K562 (cell line): ENCODE data around the gene OPA3. TPM values are rescaled to one million over a fixed set of nuclear protein-coding genes. Genes with fewer than 3 reads are reported as not detected.
A peak's percentile ranks its signal among the peaks of the same experiment; 100 is the strongest.

Experiments used
- CHD2 ChIP-seq: IDR thresholded peaks from 2 replicates; pipeline ENCODE4 v1.6.1; 2011; ENCODE audit warnings: low read depth, low read length
- ESRRA ChIP-seq: fragments of 450-650 bp; IDR thresholded peaks from 2 replicates; pipeline ENCODE4 v1.6.1; 2014; ENCODE audit warnings: low read depth, mild to moderate bottlenecking, moderate library complexity, borderline replicate concordance
- KLF6 ChIP-seq: fragments of 250-450 bp; sonication (Bioruptor Pico); IDR thresholded peaks from 2 replicates; pipeline ENCODE4 v1.4.0; 2020; ENCODE audit warnings: mild to moderate bottlenecking, moderate library complexity, borderline replicate concordance
- PML ChIP-seq: IDR thresholded peaks from 2 replicates; pipeline ENCODE4 v1.6.1; 2012; ENCODE audit warnings: low read length, inconsistent platforms
- POLR3G ChIP-seq: IDR thresholded peaks from 2 replicates; pipeline ENCODE4 v1.6.1; 2011; ENCODE audit not compliant: insufficient read length, insufficient replicate concordance; ENCODE audit errors: extremely low read depth
- TFAM ChIP-seq: fragments of 250-450 bp; sonication (Bioruptor Pico); conservative IDR thresholded peaks from 2 replicates; pipeline ENCODE4 v1.5.0; 2021; ENCODE audit warnings: mild to moderate bottlenecking, moderate library complexity
- polyA plus RNA-seq, 8 experiments: library from polyadenylated mRNA; depleted of rRNA in 4 of 8; stranded (reverse) in 5 of 8; unstranded in 3 of 8; fragments of >200 nt; fragmentation: Nextera tagmentation in 2 of 8; fragmentation: Illumina TruSeq in 1 of 8; extraction: Ambion mirVana in 2 of 8; extraction: Trizol in 1 of 8; gene quantifications; 2 replicates each; pipeline versions ENCODE4 v1.2.1 to v1.2.3, GENCODE V29; 2011 to 2014; ENCODE audit warnings: inconsistent platforms in 1 of 8, missing spikeins in 1 of 8
- total RNA-seq, 7 experiments: library from RNA; depleted of rRNA in 6 of 7; stranded (reverse); fragments of >200 nt in 6 of 7; fragmentation: Illumina TruSeq in 2 of 7; extraction: Trizol in 2 of 7; gene quantifications; 2 replicates each; pipeline versions ENCODE4 v1.2.1 to v1.2.3, GENCODE V29; 2011 to 2021; ENCODE audit warnings: low replicate concordance in 1 of 7
- TF ChIP-seq, protein P1 (sequence below): sonication (generic); formaldehyde crosslinking; IDR thresholded peaks from 2 replicates; pipeline ENCODE4 v1.8.0; 2022; ENCODE audit warnings: mild to moderate bottlenecking, missing genetic modification reagents
- TF ChIP-seq, protein P2 (sequence below), 2 experiments: fragments of 450-650 bp in 1 of 2; sonication (generic) in 1 of 2; formaldehyde crosslinking in 1 of 2; IDR thresholded peaks in 1 of 2; conservative IDR thresholded peaks in 1 of 2; 2 replicates each; pipeline versions ENCODE4 v1.6.1 to v1.8.1; 2016 to 2023; ENCODE audit warnings: mild to moderate bottlenecking in 2 of 2, moderate library complexity in 2 of 2, inconsistent platforms in 1 of 2, missing genetic modification reagents in 1 of 2
- TF ChIP-seq, protein P3 (sequence below): fragments of 250-450 bp; sonication (Bioruptor Pico); IDR thresholded peaks from 2 replicates; pipeline ENCODE4 v1.5.0; 2022; ENCODE audit warnings: mild to moderate bottlenecking
- TF ChIP-seq, protein P4 (sequence below): fragments of 200-800 bp; sonication (Bioruptor generic); IDR thresholded peaks from 2 replicates; pipeline ENCODE4 v1.6.1; 2017; ENCODE audit warnings: missing genetic modification characterization, missing compliant biosample characterization
- TF ChIP-seq, protein P5 (sequence below), 2 experiments: fragments of 450-650 bp; formaldehyde crosslinking in 1 of 2; IDR thresholded peaks; 2 replicates each; pipeline versions ENCODE4 v1.4.0 to v1.6.1; 2014 to 2020; ENCODE audit warnings: mild to moderate bottlenecking in 2 of 2, borderline replicate concordance in 1 of 2, low read depth in 1 of 2

OPA3 gene
- total and polyA plus RNA-seq, 9 of the 15 experiments (the other 6 are each of a cell fraction or from before 2014, with no cell fraction given): 1.4 to 18.8 (median 9.0) TPM

DNA sequence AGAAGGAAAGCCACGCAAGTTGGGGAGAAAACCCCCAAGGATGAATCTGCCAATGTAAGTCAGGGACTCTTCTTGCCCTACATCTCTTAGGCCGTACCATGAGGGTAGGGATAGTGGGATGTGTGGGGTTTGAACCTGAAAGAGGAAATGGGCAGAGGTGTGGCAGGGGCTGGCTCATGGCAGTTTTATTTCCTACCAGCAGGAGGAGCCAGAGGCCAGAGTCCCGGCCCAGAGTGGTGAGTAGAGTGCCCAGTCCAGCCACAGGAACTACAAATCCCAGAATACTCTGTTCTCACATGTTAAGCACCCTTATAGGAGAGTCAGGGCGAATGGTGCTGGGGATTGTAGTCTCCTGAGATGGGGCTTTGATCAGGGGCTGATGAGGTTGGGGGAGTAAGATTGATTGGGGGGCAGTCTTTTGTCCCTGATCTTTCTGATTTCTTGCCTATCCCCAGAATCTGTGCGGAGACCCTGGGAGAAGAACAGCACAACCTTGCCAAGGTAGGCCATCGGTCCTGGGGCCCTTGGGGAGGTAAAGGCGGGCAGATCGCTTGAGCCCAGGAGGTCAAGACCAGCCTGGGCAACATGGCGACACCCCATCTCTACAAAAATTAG lies 60.9 kb downstream of the OPA3 start (continued):
- TF ChIP-seq ESRRA: no peak
- TF ChIP-seq, protein P1, sequence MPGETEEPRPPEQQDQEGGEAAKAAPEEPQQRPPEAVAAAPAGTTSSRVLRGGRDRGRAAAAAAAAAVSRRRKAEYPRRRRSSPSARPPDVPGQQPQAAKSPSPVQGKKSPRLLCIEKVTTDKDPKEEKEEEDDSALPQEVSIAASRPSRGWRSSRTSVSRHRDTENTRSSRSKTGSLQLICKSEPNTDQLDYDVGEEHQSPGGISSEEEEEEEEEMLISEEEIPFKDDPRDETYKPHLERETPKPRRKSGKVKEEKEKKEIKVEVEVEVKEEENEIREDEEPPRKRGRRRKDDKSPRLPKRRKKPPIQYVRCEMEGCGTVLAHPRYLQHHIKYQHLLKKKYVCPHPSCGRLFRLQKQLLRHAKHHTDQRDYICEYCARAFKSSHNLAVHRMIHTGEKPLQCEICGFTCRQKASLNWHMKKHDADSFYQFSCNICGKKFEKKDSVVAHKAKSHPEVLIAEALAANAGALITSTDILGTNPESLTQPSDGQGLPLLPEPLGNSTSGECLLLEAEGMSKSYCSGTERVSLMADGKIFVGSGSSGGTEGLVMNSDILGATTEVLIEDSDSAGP: no peak
- no peak for TF ChIP-seq POLR3G
- TF ChIP-seq, protein P2, sequence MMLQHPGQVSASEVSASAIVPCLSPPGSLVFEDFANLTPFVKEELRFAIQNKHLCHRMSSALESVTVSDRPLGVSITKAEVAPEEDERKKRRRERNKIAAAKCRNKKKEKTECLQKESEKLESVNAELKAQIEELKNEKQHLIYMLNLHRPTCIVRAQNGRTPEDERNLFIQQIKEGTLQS (IDR thresholded peaks at IDR 0.05): no peak
- TF ChIP-seq, protein P2 (CRISPR knock-in tag; conservative IDR thresholded peaks at IDR 0.05): no peak; the same call in 1 of the 2 replicates
- TF ChIP-seq, protein P3, sequence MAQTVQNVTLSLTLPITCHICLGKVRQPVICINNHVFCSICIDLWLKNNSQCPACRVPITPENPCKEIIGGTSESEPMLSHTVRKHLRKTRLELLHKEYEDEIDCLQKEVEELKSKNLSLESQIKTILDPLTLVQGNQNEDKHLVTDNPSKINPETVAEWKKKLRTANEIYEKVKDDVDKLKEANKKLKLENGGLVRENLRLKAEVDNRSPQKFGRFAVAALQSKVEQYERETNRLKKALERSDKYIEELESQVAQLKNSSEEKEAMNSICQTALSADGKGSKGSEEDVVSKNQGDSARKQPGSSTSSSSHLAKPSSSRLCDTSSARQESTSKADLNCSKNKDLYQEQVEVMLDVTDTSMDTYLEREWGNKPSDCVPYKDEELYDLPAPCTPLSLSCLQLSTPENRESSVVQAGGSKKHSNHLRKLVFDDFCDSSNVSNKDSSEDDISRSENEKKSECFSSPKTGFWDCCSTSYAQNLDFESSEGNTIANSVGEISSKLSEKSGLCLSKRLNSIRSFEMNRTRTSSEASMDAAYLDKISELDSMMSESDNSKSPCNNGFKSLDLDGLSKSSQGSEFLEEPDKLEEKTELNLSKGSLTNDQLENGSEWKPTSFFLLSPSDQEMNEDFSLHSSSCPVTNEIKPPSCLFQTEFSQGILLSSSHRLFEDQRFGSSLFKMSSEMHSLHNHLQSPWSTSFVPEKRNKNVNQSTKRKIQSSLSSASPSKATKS (CRISPR knock-in tag): peak; percentile 12; the same call in 1 of the 2 replicates
- TF ChIP-seq TFAM (CRISPR knock-in tag): no peak
- TF ChIP-seq PML: no peak
- TF ChIP-seq KLF6 (CRISPR knock-in tag): no peak
- no peak for TF ChIP-seq CHD2
- TF ChIP-seq, protein P4, sequence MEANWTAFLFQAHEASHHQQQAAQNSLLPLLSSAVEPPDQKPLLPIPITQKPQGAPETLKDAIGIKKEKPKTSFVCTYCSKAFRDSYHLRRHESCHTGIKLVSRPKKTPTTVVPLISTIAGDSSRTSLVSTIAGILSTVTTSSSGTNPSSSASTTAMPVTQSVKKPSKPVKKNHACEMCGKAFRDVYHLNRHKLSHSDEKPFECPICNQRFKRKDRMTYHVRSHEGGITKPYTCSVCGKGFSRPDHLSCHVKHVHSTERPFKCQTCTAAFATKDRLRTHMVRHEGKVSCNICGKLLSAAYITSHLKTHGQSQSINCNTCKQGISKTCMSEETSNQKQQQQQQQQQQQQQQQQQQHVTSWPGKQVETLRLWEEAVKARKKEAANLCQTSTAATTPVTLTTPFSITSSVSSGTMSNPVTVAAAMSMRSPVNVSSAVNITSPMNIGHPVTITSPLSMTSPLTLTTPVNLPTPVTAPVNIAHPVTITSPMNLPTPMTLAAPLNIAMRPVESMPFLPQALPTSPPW (CRISPR knock-in tag): peak; percentile 44; the same call in 1 of the 2 replicates
- TF ChIP-seq, protein P5, sequence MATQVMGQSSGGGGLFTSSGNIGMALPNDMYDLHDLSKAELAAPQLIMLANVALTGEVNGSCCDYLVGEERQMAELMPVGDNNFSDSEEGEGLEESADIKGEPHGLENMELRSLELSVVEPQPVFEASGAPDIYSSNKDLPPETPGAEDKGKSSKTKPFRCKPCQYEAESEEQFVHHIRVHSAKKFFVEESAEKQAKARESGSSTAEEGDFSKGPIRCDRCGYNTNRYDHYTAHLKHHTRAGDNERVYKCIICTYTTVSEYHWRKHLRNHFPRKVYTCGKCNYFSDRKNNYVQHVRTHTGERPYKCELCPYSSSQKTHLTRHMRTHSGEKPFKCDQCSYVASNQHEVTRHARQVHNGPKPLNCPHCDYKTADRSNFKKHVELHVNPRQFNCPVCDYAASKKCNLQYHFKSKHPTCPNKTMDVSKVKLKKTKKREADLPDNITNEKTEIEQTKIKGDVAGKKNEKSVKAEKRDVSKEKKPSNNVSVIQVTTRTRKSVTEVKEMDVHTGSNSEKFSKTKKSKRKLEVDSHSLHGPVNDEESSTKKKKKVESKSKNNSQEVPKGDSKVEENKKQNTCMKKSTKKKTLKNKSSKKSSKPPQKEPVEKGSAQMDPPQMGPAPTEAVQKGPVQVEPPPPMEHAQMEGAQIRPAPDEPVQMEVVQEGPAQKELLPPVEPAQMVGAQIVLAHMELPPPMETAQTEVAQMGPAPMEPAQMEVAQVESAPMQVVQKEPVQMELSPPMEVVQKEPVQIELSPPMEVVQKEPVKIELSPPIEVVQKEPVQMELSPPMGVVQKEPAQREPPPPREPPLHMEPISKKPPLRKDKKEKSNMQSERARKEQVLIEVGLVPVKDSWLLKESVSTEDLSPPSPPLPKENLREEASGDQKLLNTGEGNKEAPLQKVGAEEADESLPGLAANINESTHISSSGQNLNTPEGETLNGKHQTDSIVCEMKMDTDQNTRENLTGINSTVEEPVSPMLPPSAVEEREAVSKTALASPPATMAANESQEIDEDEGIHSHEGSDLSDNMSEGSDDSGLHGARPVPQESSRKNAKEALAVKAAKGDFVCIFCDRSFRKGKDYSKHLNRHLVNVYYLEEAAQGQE (IDR thresholded peaks at IDR 0.05; ENCODE audit: borderline replicate concordance): peak; percentile 71; the same call in 1 of the 2 replicates
- TF ChIP-seq, protein P5 (CRISPR knock-in tag; IDR thresholded peaks at IDR 0.05; ENCODE audit: low read depth): no peak
